Measurements from ENCODE around the gene PPARGC1A. TPM values are rescaled to one million over a fixed set of nuclear protein-coding genes. Genes with fewer than 3 reads are reported as not detected.

The PPARGC1A gene
- total RNA-seq, 1 donor from 2014 or later: 0.48 TPM

DNA sequence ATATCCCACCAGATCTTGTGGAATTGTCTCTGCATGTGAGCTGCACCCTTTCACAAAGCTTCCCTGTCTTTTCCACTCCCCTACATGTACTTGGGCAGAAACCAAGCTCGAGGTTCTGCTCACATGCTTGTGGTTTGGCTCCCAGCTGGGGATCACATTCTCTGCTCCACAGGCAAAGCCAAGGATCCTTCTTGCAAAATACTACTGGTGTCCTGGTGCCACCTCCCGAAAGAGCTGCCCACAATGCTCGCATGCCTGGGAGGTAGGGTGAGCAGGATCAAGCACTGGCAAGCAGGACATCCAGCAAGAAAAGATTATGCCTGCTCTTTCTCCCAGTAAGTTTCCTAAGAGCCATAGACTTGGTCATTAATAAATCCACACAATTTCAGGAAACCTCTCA is 45.1 kb upstream of the PPARGC1A start:
- H3K4me2 ChIP-seq (ENCODE audit: low read length): peak overlapping the region; percentile 48
- H4K20me1 ChIP-seq (ENCODE audit: insufficient read depth, low read length): no peaks in the 10 kb centered on the region
- TF ChIP-seq EZH2 (IDR thresholded peaks at IDR 0.05; ENCODE audit: insufficient read depth, low read length): no peak
- TF ChIP-seq, protein P1, sequence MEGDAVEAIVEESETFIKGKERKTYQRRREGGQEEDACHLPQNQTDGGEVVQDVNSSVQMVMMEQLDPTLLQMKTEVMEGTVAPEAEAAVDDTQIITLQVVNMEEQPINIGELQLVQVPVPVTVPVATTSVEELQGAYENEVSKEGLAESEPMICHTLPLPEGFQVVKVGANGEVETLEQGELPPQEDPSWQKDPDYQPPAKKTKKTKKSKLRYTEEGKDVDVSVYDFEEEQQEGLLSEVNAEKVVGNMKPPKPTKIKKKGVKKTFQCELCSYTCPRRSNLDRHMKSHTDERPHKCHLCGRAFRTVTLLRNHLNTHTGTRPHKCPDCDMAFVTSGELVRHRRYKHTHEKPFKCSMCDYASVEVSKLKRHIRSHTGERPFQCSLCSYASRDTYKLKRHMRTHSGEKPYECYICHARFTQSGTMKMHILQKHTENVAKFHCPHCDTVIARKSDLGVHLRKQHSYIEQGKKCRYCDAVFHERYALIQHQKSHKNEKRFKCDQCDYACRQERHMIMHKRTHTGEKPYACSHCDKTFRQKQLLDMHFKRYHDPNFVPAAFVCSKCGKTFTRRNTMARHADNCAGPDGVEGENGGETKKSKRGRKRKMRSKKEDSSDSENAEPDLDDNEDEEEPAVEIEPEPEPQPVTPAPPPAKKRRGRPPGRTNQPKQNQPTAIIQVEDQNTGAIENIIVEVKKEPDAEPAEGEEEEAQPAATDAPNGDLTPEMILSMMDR (IDR thresholded peaks at IDR 0.05; ENCODE audit: insufficient read depth, low read depth, low read length): no peak
- no peaks in the 10 kb centered on the region for H3K36me3 Mint-ChIP-seq (ENCODE audit: low read depth, unreplicated experiment)
- no peak overlapping the region for H3K4me3 ChIP-seq (ENCODE audit: insufficient read depth, low read depth, low read length)
- H3K4me1 Mint-ChIP-seq (ENCODE audit: low read depth, unreplicated experiment): peaks cover 14% of the 10 kb centered on the region
- H3K36me3 ChIP-seq (ENCODE audit: insufficient read depth, low read length): no peaks in the 10 kb centered on the region
- no peak overlapping the region for H3K4me3 Mint-ChIP-seq (ENCODE audit: unreplicated experiment)
- no peak overlapping the region for H3K27ac ChIP-seq (ENCODE audit: low read depth, low read length)
- no peak overlapping the region for H2AFZ ChIP-seq (ENCODE audit: low read depth, low read length)
- H3K4me1 ChIP-seq (ENCODE audit: insufficient read depth, low read length): peaks cover 15% of the 10 kb centered on the region
- H3K9me3 ChIP-seq (ENCODE audit: insufficient read depth, low read depth, low read length): no peaks in the 10 kb centered on the region
- peak; percentile 95 for FAIRE-seq
- no peak overlapping the region for H3K9ac ChIP-seq (ENCODE audit: low read length)
- no peaks in the 10 kb centered on the region for H3K27me3 Mint-ChIP-seq (ENCODE audit: low read depth, unreplicated experiment)
- peak; percentile 91 for DNase-seq (ENCODE audit: low read depth)
- H3K27me3 ChIP-seq (ENCODE audit: insufficient read depth, low read length): no peaks in the 10 kb centered on the region
- peak overlapping the region; percentile 37 for H3K27ac Mint-ChIP-seq (ENCODE audit: unreplicated experiment)
- H3K9me3 Mint-ChIP-seq (ENCODE audit: unreplicated experiment): no peaks in the 10 kb centered on the region
- H3K79me2 ChIP-seq (ENCODE audit: insufficient read depth, low read length): no peaks in the 10 kb centered on the region

DNA sequence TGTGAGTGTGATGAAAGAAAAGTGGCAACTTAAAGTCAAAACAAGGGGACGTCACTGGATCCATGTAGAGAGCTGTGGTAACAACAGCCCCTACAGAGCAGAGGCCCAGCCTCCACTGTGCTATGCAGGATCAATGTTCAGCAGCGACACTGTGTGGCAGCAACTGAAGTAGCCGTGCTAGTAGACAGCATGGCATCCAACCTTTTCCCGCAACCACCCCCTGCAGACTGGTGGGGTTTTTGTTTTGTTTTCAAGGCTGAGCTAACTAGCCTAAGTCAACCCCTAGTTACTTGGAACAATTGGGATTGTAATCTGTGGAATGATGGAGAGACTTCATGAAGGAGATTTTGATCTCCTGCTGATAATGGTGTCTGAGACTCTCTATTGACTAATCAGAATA is 44.4 kb upstream of the PPARGC1A start:
- H3K4me3 ChIP-seq (ENCODE audit: insufficient read depth, low read depth, low read length): no peak overlapping the region
- H3K9me3 ChIP-seq (ENCODE audit: insufficient read depth, low read depth, low read length): no peaks in the 10 kb centered on the region
- H3K4me1 ChIP-seq (ENCODE audit: insufficient read depth, low read length): peaks cover 15% of the 10 kb centered on the region
- no peaks in the 10 kb centered on the region for H4K20me1 ChIP-seq (ENCODE audit: insufficient read depth, low read length)
- H3K4me3 Mint-ChIP-seq (ENCODE audit: unreplicated experiment): no peak overlapping the region
- no peaks in the 10 kb centered on the region for H3K79me2 ChIP-seq (ENCODE audit: insufficient read depth, low read length)
- TF ChIP-seq, protein P1 (IDR thresholded peaks at IDR 0.05; ENCODE audit: insufficient read depth, low read depth, low read length): no peak
- TF ChIP-seq EZH2 (IDR thresholded peaks at IDR 0.05; ENCODE audit: insufficient read depth, low read length): no peak
- H3K4me1 Mint-ChIP-seq (ENCODE audit: low read depth, unreplicated experiment): peaks cover 14% of the 10 kb centered on the region
- H3K27ac ChIP-seq (ENCODE audit: low read depth, low read length): no peak overlapping the region
- no peaks in the 10 kb centered on the region for H3K27me3 Mint-ChIP-seq (ENCODE audit: low read depth, unreplicated experiment)
- no peaks in the 10 kb centered on the region for H3K36me3 ChIP-seq (ENCODE audit: insufficient read depth, low read length)
- no peak for FAIRE-seq
- H3K4me2 ChIP-seq (ENCODE audit: low read length): no peak overlapping the region
- no peak overlapping the region for H3K27ac Mint-ChIP-seq (ENCODE audit: unreplicated experiment)
- no peaks in the 10 kb centered on the region for H3K27me3 ChIP-seq (ENCODE audit: insufficient read depth, low read length)
- H2AFZ ChIP-seq (ENCODE audit: low read depth, low read length): no peak overlapping the region
- no peak overlapping the region for H3K9ac ChIP-seq (ENCODE audit: low read length)
- no peaks in the 10 kb centered on the region for H3K9me3 Mint-ChIP-seq (ENCODE audit: unreplicated experiment)
- no peak for DNase-seq (ENCODE audit: low read depth)
- no peaks in the 10 kb centered on the region for H3K36me3 Mint-ChIP-seq (ENCODE audit: low read depth, unreplicated experiment)

- no peak overlapping the region for H3K27ac Mint-ChIP-seq (ENCODE audit: unreplicated experiment)
Measured at GRCh38 chr4:23932901-23933308, 43.1 kb upstream of the PPARGC1A start.

More at GRCh38 chr4:23932901-23933308, 43.1 kb upstream of the PPARGC1A start:
- Histone ChIP-seq H3K27me3 (ENCODE audit: insufficient read depth, low read length) (no peaks in the 10 kb centered on the region), H4K20me1 (ENCODE audit: insufficient read depth, low read length) (no peaks in the 10 kb centered on the region), H3K9me3 (ENCODE audit: insufficient read depth, low read depth, low read length) (no peaks in the 10 kb centered on the region), H3K36me3 (ENCODE audit: insufficient read depth, low read length) (no peaks in the 10 kb centered on the region), H3K27ac (ENCODE audit: low read depth, low read length) (no peak overlapping the region), H2AFZ (ENCODE audit: low read depth, low read length) (no peak overlapping the region), H3K4me1 (ENCODE audit: insufficient read depth, low read length) (peaks cover 15% of the 10 kb centered on the region), H3K4me3 (ENCODE audit: insufficient read depth, low read depth, low read length) (no peak overlapping the region), H3K79me2 (ENCODE audit: insufficient read depth, low read length) (no peaks in the 10 kb centered on the region), H3K4me2 (ENCODE audit: low read length) (no peak overlapping the region), H3K9ac (ENCODE audit: low read length) (no peak overlapping the region)
- H3K4me1 Mint-ChIP-seq (ENCODE audit: low read depth, unreplicated experiment): peaks cover 14% of the 10 kb centered on the region
- TF ChIP-seq, protein P1 (IDR thresholded peaks at IDR 0.05; ENCODE audit: insufficient read depth, low read depth, low read length): no peak
- no peak for TF ChIP-seq EZH2 (IDR thresholded peaks at IDR 0.05; ENCODE audit: insufficient read depth, low read length)
- no peaks in the 10 kb centered on the region for H3K9me3 Mint-ChIP-seq (ENCODE audit: unreplicated experiment)
- H3K4me3 Mint-ChIP-seq (ENCODE audit: unreplicated experiment): no peak overlapping the region
- H3K27me3 Mint-ChIP-seq (ENCODE audit: low read depth, unreplicated experiment): no peaks in the 10 kb centered on the region
- DNase-seq (ENCODE audit: low read depth) (peak; percentile 67), FAIRE-seq (no peak)
- no peaks in the 10 kb centered on the region for H3K36me3 Mint-ChIP-seq (ENCODE audit: low read depth, unreplicated experiment)
